Spleen (tissue), 11 donors: ENCODE results near the gene UGT1A5. TPM values are rescaled to one million over a fixed set of nuclear protein-coding genes. Genes with fewer than 3 reads are reported as not detected.

ENCODE experiments used
- DNase-seq: peaks from one replicate; pipeline ENCODE4 v3.0.0-alpha.2; 2020
- H3K27ac ChIP-seq, 8 donors: fragments of 200-600 bp; sonication (generic) in 7 of 8; 1 replicate in 4 of 8; 2 replicates in 4 of 8; pipeline versions ENCODE4 v1.5.0 to v1.8.0; 2016 to 2021; ENCODE audit warnings: inconsistent platforms in 4 of 8, mild to moderate bottlenecking in 4 of 8, moderate library complexity in 1 of 8
- H3K27me3 ChIP-seq, 7 donors: fragments of 200-600 bp; sonication (generic) in 6 of 7; replicated peaks in 1 of 7; 1 replicate in 4 of 7; 2 replicates in 3 of 7; pipeline versions ENCODE4 v1.5.0 to v1.8.0; 2016 to 2021; ENCODE audit warnings: inconsistent platforms in 3 of 7, mild to moderate bottlenecking in 1 of 7
- H3K36me3 ChIP-seq, 6 donors: fragments of 200-600 bp; sonication (generic) in 5 of 6; 1 replicate in 4 of 6; 2 replicates in 2 of 6; pipeline versions ENCODE4 v1.5.0 to v1.8.0; 2016 to 2021; ENCODE audit warnings: inconsistent platforms in 2 of 6
- H3K4me1 ChIP-seq, 6 donors: fragments of 200-600 bp; sonication (generic) in 5 of 6; 1 replicate in 3 of 6; 2 replicates in 3 of 6; pipeline versions ENCODE4 v1.5.0 to v1.8.0; 2016 to 2021; ENCODE audit warnings: inconsistent platforms in 3 of 6
- H3K4me3 ChIP-seq, 8 donors: fragments of 200-600 bp; sonication (generic) in 7 of 8; 1 replicate in 4 of 8; 2 replicates in 4 of 8; pipeline versions ENCODE4 v1.5.0 to v1.8.0; 2016 to 2021; ENCODE audit warnings: inconsistent platforms in 4 of 8, mild to moderate bottlenecking in 4 of 8, moderate library complexity in 2 of 8
- H3K9me3 ChIP-seq, 8 donors: fragments of 200-600 bp; sonication (generic) in 7 of 8; 1 replicate in 4 of 8; 2 replicates in 4 of 8; pipeline versions ENCODE4 v1.5.0 to v1.8.0; 2016 to 2021; ENCODE audit warnings: inconsistent platforms in 4 of 8
- POLR2A ChIP-seq, 3 donors: fragments of 450-650 bp; IDR thresholded peaks; one replicate each; pipeline ENCODE4 v1.5.1; 2017; ENCODE audit warnings: antibody characterized with exemption in 3 of 3, mild to moderate bottlenecking in 1 of 3
- POLR2AphosphoS5 ChIP-seq, 3 donors: sonication (generic); formaldehyde crosslinking; IDR thresholded peaks; one replicate each; pipeline ENCODE4 v1.5.1; 2017; ENCODE audit warnings: antibody characterized with exemption in 3 of 3
- WGBS, 5 donors: extraction: QIAGEN DNeasy Blood & Tissue Kit in 3 of 5; methylation state at CpG; one replicate each; pipeline versions ENCODE4 v1.1.5 to v1.1.7; 2013 to 2018; 5-methylcytosine and 5-hydroxymethylcytosine counted together
- intact Hi-C: fragments of 100-400 bp; cut with DNase I; formaldehyde crosslinking; loops from one replicate; pipeline ENCODE4 v1.15.0; 2023; ENCODE audit warnings: low total_unique reads
- polyA plus RNA-seq, 3 donors: library from polyadenylated mRNA; stranded (reverse); fragments of 200-250 nt; gene quantifications; one replicate each; pipeline ENCODE4 v1.2.1, GENCODE V29; 2013
- total RNA-seq, 7 donors: library from RNA; depleted of rRNA in 3 of 7; stranded (reverse); fragments of >200 nt in 3 of 7; fragmentation: NEBNext Ultra II Directional in 4 of 7; extraction: Animal tissue kit (Norgen Biotek cat#: 25700) in 4 of 7; gene quantifications; one replicate each; pipeline versions ENCODE4 v1.1.0 to v1.2.1, GENCODE V29; 2016 to 2021
- TF ChIP-seq, protein P1 (sequence below), 11 experiments: fragments of 200-600 bp in 7 of 11; fragments of 450-650 bp in 4 of 11; sonication (generic) in 4 of 11; IDR thresholded peaks in 8 of 11; conservative IDR thresholded peaks in 3 of 11; 1 replicate in 7 of 11; 2 replicates in 4 of 11; pipeline versions ENCODE4 v1.4.0 to v1.8.0; 2016 to 2021; ENCODE audit warnings: antibody characterized with exemption in 11 of 11, inconsistent platforms in 4 of 11, mild to moderate bottlenecking in 1 of 11
- donor health status: healthy with polysubstance abuse.
- donor health status: DM: no; HTN: no; CAD: no; lungs with moderate emphysema.
- donor health status: DM: no; HTN: no; CAD: no.
- donor health status: Bipolar disorder and iron deficiency.
- donor health status: healthy.
- donor health status: DM: no; HTN: no; CAD: no.
- donor health status: DM: yes; HTN: yes; CAD: no.

UGT1A5 gene
- total and polyA plus RNA-seq, 10 donors, result not detected

DNA sequence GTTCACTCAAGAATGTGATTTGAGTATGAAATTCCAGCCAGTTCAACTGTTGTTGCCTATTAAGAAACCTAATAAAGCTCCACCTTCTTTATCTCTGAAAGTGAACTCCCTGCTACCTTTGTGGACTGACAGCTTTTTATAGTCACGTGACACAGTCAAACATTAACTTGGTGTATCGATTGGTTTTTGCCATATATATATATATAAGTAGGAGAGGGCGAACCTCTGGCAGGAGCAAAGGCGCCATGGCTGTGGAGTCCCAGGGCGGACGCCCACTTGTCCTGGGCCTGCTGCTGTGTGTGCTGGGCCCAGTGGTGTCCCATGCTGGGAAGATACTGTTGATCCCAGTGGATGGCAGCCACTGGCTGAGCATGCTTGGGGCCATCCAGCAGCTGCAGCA, 47.3 kb downstream of the UGT1A5 start, which contains the start of gene UGT1A1:
Gene UGT1A1, plus strand, starts transcription at position 228 of the 400 bp plus-strand sequence. Its CDS starts 18 bp downstream, at position 246.
- 83 to 93% (median 92%) methylated on average over 6 of the region's 6 CpGs for WGBS, 5 donors
- Histone ChIP-seq H3K27me3 (peaks cover 0 to 11% (median 0%) of the 10 kb centered on the region in 7 donors), H3K4me3 (no peak within 1 kb of the TSS), H3K9me3 (no peaks in the 10 kb centered on the region), H3K4me1 (no peaks in the 10 kb centered on the region), H3K36me3 (no peaks in the 10 kb centered on the region), H3K27ac (no peak within 1 kb of the TSS)
- intact Hi-C loops, result no loop called here
- TF ChIP-seq, protein P1, sequence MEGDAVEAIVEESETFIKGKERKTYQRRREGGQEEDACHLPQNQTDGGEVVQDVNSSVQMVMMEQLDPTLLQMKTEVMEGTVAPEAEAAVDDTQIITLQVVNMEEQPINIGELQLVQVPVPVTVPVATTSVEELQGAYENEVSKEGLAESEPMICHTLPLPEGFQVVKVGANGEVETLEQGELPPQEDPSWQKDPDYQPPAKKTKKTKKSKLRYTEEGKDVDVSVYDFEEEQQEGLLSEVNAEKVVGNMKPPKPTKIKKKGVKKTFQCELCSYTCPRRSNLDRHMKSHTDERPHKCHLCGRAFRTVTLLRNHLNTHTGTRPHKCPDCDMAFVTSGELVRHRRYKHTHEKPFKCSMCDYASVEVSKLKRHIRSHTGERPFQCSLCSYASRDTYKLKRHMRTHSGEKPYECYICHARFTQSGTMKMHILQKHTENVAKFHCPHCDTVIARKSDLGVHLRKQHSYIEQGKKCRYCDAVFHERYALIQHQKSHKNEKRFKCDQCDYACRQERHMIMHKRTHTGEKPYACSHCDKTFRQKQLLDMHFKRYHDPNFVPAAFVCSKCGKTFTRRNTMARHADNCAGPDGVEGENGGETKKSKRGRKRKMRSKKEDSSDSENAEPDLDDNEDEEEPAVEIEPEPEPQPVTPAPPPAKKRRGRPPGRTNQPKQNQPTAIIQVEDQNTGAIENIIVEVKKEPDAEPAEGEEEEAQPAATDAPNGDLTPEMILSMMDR (IDR thresholded peaks at IDR 0.05 in 8 of 11, conservative IDR thresholded peaks at IDR 0.05 in 3 of 11), result no peak
- TF ChIP-seq POLR2A (IDR thresholded peaks at IDR 0.05), result no peak
- no peak for TF ChIP-seq POLR2AphosphoS5 (IDR thresholded peaks at IDR 0.05)
- DNase-seq, result no peak

DNA sequence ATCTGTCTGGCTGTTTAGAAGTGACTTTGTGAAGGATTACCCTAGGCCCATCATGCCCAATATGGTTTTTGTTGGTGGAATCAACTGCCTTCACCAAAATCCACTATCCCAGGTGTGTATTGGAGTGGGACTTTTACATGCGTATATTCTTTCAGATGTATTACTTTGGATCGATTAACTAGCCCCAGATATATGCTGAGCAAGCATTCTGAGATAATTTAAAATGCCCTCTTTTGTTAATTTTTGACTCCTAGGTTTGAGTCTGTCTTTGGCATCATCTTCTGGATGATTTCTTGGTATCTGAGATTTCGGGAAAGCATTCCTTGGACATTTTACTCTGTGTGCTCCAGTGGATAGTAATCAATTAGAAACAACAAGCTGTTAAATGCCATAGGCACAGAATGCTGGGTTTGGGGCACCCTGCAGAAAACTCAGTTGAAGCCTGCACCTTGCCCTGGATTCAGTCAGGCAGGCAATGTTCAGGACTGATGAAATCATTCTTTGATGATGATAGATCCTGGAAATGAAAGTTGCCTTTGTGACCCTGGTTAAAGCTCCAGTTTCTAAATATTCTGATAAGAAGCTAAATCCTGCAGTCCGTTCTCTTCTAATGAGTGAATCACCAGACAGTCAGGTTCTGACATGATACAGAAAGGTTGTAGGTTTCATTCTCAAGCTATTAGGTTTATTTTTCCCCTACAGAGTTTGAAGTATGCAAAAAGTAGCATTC, 48.5 kb downstream of the UGT1A5 start:
- 84 to 87% (median 85%) methylated on average over 4 of the region's 4 CpGs for WGBS, 5 donors
- no peak overlapping the region for H3K4me3 ChIP-seq
- no peak for DNase-seq
- H3K9me3 ChIP-seq, result no peaks in the 10 kb centered on the region
- TF ChIP-seq POLR2AphosphoS5 (IDR thresholded peaks at IDR 0.05) (no peak), POLR2A (IDR thresholded peaks at IDR 0.05) (no peak)
- TF ChIP-seq, protein P1 (IDR thresholded peaks at IDR 0.05 in 8 of 11, conservative IDR thresholded peaks at IDR 0.05 in 3 of 11), result no peak
- H3K27me3 ChIP-seq, result peaks cover 0 to 12% (median 0%) of the 10 kb centered on the region in 7 donors
- intact Hi-C loops, result no loop called here
- H3K36me3 ChIP-seq, result no peaks in the 10 kb centered on the region
- H3K4me1 ChIP-seq, result no peaks in the 10 kb centered on the region
- H3K27ac ChIP-seq, result no peak overlapping the region

DNA sequence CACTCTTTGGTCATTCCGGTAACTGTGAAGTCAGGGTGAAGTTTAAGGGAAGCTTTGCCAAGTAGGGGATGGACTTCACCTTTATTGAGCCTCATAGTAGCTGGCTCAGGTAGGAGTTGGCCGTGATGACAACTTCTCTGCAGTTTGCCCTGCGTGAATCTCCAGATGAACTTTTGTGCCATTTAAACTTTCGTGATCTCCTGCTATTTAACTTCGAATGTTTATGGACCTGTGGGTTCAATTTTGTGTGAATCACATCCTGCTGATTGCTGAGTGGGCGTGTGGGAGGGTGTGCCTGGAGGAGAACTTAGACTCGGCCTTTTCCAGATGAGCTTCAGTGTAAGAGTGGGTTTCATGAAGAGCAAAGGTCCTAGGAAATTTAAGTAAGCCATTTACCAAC, 51.6 kb downstream of the UGT1A5 start:
- Histone ChIP-seq H3K4me1 (no peaks in the 10 kb centered on the region), H3K9me3 (no peaks in the 10 kb centered on the region)

DNA sequence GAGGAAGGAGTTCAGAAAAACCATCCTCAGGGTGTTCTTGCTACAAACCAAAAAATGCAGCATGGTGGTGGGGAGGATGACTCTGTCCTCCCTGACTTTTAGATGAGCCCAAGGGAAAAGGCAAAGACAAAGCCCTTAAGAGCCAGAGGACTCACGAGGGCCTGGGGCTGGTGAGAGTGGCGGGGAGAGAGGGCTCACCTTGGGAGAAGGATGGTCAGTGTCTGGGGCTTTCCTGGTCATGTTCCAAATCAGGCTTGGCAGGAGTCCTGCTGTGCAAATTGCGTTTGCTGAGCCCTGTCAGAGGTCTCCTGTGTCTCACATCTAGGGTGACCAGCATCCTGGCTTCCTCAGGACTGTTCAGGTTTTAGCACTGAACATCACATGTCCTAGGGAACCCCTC, 52.1 kb downstream of the UGT1A5 start:
- 39 to 65% (median 53%) methylated on average over 3 of the region's 3 CpGs for WGBS, 5 donors
- H3K9me3 ChIP-seq, result no peaks in the 10 kb centered on the region

More for the DNA sequence above, 51.6 kb downstream of the UGT1A5 start:
- DNase-seq, result no peak
- H3K27ac ChIP-seq, result no peak overlapping the region
- WGBS, 5 donors, result 66 to 78% (median 76%) methylated on average over 7 of the region's 7 CpGs
- no peak overlapping the region for H3K4me3 ChIP-seq
- peaks cover 0 to 29% (median 0%) of the 10 kb centered on the region in 7 donors for H3K27me3 ChIP-seq
- TF ChIP-seq, protein P1 (IDR thresholded peaks at IDR 0.05 in 8 of 11, conservative IDR thresholded peaks at IDR 0.05 in 3 of 11), result no peak
- intact Hi-C loops, result no loop called here
- H3K36me3 ChIP-seq, result no peaks in the 10 kb centered on the region

More for the DNA sequence above, 52.1 kb downstream of the UGT1A5 start:
- no peak overlapping the region for H3K4me3 ChIP-seq
- H3K36me3 ChIP-seq, result no peaks in the 10 kb centered on the region
- intact Hi-C loops, result no loop called here
- no peak for DNase-seq
- H3K27me3 ChIP-seq, result peaks cover 0 to 29% (median 0%) of the 10 kb centered on the region in 7 donors
- H3K4me1 ChIP-seq, result no peaks in the 10 kb centered on the region
- no peak for TF ChIP-seq POLR2A (IDR thresholded peaks at IDR 0.05)
- TF ChIP-seq POLR2AphosphoS5 (IDR thresholded peaks at IDR 0.05), result no peak
- TF ChIP-seq, protein P1 (IDR thresholded peaks at IDR 0.05 in 8 of 11, conservative IDR thresholded peaks at IDR 0.05 in 3 of 11), result no peak
- no peak overlapping the region for H3K27ac ChIP-seq
